NT2/D1 (cell line): ENCODE data around the gene ERN2.

Source experiments
- DNase-seq: peaks from one replicate; pipeline ENCODE4 v3.0.0-alpha.2; 2011; ENCODE audit warnings: low read depth, low spot score
- H3K27me3 ChIP-seq: 2 replicates; pipeline ENCODE4 v1.6.0; 2011; ENCODE audit warnings: mild to moderate bottlenecking; ENCODE audit not compliant: insufficient read length, insufficient read depth
- H3K36me3 ChIP-seq: 2 replicates; pipeline ENCODE4 v1.6.1; 2011; ENCODE audit warnings: mild to moderate bottlenecking, low read length, mixed read lengths; ENCODE audit not compliant: insufficient read depth, insufficient read length
- H3K4me1 ChIP-seq: 2 replicates; pipeline ENCODE4 v1.5.1; 2011; ENCODE audit not compliant: insufficient read depth, insufficient read length
- H3K4me3 ChIP-seq: 2 replicates; pipeline ENCODE4 v1.5.1; 2011; ENCODE audit warnings: low read depth; ENCODE audit not compliant: insufficient read length
- H3K9ac ChIP-seq: 2 replicates; pipeline ENCODE4 v1.6.0; 2011; ENCODE audit warnings: low read depth; ENCODE audit not compliant: insufficient read length
- H3K9me3 ChIP-seq: 2 replicates; pipeline ENCODE4 v1.5.1; 2011; ENCODE audit warnings: mild to moderate bottlenecking, low read length; ENCODE audit not compliant: insufficient read depth
- SUZ12 ChIP-seq: IDR thresholded peaks from 2 replicates; pipeline ENCODE4 v1.6.1; 2011; ENCODE audit not compliant: insufficient read length, insufficient read depth; ENCODE audit errors: extremely low read depth
- YY1 ChIP-seq: IDR thresholded peaks from 2 replicates; pipeline ENCODE4 v1.6.1; 2011; ENCODE audit not compliant: insufficient read length, insufficient read depth
- ZNF274 ChIP-seq: IDR thresholded peaks from 2 replicates; pipeline ENCODE4 v1.6.1; 2011; ENCODE audit warnings: mild to moderate bottlenecking, low read depth, low read length

ERN2 gene

GRCh38 chr16:23711785-23712184 is 1.2 kb downstream of the ERN2 start:
- Histone ChIP-seq H3K36me3 (no peaks in the 10 kb centered on the region), H3K9ac (no peak overlapping the region), H3K9me3 (peaks cover 18% of the 10 kb centered on the region), H3K4me3 (no peak overlapping the region), H3K4me1 (peaks cover 8% of the 10 kb centered on the region), H3K27me3 (peaks cover 41% of the 10 kb centered on the region)
- TF ChIP-seq SUZ12, result no peak
- DNase-seq, result no peak

GRCh38 chr16:23710504-23710903 is 2.5 kb downstream of the ERN2 start:
- peaks cover 8% of the 10 kb centered on the region for H3K4me1 ChIP-seq
- H3K4me3 ChIP-seq, result no peak overlapping the region
- H3K36me3 ChIP-seq, result no peaks in the 10 kb centered on the region
- TF ChIP-seq ZNF274 (no peak), YY1 (no peak), SUZ12 (no peak)
- no peak for DNase-seq
- H3K27me3 ChIP-seq, result peaks cover 41% of the 10 kb centered on the region
- H3K9ac ChIP-seq, result no peak overlapping the region
- H3K9me3 ChIP-seq, result peaks cover 18% of the 10 kb centered on the region

- Histone ChIP-seq H3K9ac (no peak overlapping the region), H3K36me3 (no peaks in the 10 kb centered on the region), H3K4me3 (no peak overlapping the region), H3K27me3 (peaks cover 41% of the 10 kb centered on the region), H3K4me1 (peaks cover 8% of the 10 kb centered on the region), H3K9me3 (peaks cover 18% of the 10 kb centered on the region)
- no peak for DNase-seq
- TF ChIP-seq SUZ12 (no peak), YY1 (no peak), ZNF274 (no peak)
These were observed 3.0 kb downstream of the ERN2 start for GRCh38 chr16:23710008-23710407.

- Histone ChIP-seq H3K4me1 (peaks cover 8% of the 10 kb centered on the region), H3K9ac (no peak overlapping the region), H3K9me3 (peaks cover 18% of the 10 kb centered on the region), H3K36me3 (no peaks in the 10 kb centered on the region), H3K4me3 (no peak overlapping the region), H3K27me3 (peaks cover 38% of the 10 kb centered on the region)
- TF ChIP-seq SUZ12 (no peak), ZNF274 (no peak), YY1 (no peak)
- DNase-seq, result no peak
These were observed 3.5 kb downstream of the ERN2 start for GRCh38 chr16:23709536-23709935.

GRCh38 chr16:23706439-23706838 is 6.6 kb downstream of the ERN2 start:
- no peak overlapping the region for H3K4me3 ChIP-seq
- H3K9ac ChIP-seq, result no peak overlapping the region
- H3K4me1 ChIP-seq, result peaks cover 5% of the 10 kb centered on the region
- H3K27me3 ChIP-seq, result peaks cover 7% of the 10 kb centered on the region
- DNase-seq, result no peak
- H3K36me3 ChIP-seq, result no peaks in the 10 kb centered on the region
- TF ChIP-seq ZNF274 (no peak), YY1 (no peak), SUZ12 (no peak)
- H3K9me3 ChIP-seq, result peaks cover 23% of the 10 kb centered on the region

DNA sequence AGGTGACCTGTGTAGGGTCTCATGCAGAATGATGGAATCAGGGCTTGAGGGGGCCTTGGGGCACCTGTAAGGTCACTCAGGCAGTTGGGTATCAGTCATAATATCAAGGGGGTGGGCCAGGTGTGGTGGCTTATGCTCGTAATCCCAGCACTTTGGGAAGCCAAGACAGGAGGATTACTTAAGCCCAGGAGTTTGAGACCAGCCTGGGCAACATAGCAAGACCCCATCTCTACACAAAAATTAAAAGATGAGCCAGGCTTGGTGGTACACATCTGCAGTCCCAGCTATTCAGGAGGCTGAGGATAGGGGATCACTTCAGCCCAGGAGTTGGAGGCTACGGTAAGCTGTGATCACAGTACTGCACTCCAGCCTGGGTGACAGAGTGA is 7.5 kb downstream of the ERN2 start:
- peaks cover 23% of the 10 kb centered on the region for H3K9me3 ChIP-seq
- H3K4me1 ChIP-seq, result peaks cover 12% of the 10 kb centered on the region
- TF ChIP-seq SUZ12 (no peak), ZNF274 (no peak), YY1 (no peak)
- no peak overlapping the region for H3K9ac ChIP-seq
- no peak for DNase-seq
- no peak overlapping the region for H3K4me3 ChIP-seq
- no peaks in the 10 kb centered on the region for H3K27me3 ChIP-seq
- H3K36me3 ChIP-seq, result no peaks in the 10 kb centered on the region

- Histone ChIP-seq H3K4me1 (peaks cover 14% of the 10 kb centered on the region), H3K4me3 (no peak overlapping the region), H3K9ac (no peak overlapping the region), H3K27me3 (no peaks in the 10 kb centered on the region), H3K36me3 (no peaks in the 10 kb centered on the region), H3K9me3 (peaks cover 19% of the 10 kb centered on the region)
- TF ChIP-seq ZNF274, result no peak
- no peak for TF ChIP-seq SUZ12
- TF ChIP-seq YY1, result no peak
- no peak for DNase-seq
These were observed 8.1 kb downstream of the ERN2 start for GRCh38 chr16:23704772-23705516.

DNA sequence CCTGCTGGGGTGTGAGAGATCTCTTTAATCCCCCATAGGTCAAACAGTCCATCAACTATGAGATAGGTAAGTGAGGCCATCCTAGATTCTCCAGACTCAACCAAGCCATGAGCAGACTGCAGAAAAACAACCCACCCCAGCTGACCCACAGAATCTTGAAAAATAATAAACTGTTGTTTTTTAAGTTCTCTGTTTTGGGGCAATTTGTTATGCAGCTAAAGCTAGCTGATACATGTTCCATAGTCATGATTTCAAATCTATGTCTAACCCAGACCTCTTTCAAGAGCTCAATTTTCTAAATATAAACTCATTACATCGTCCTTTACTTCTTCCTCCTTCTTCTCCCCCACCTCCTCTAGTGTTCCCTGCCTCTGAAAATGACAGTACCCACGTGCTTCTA is 10.1 kb downstream of the ERN2 start:
- TF ChIP-seq ZNF274 (no peak), SUZ12 (no peak), YY1 (no peak)
- no peak for DNase-seq

More for the DNA sequence above, 10.1 kb downstream of the ERN2 start:
- Histone ChIP-seq H3K9me3 (peaks cover 5% of the 10 kb centered on the region; the same call in 1 of the 2 replicates), H3K36me3 (peaks cover 4% of the 10 kb centered on the region), H3K4me3 (no peak overlapping the region), H3K27me3 (no peaks in the 10 kb centered on the region), H3K4me1 (peaks cover 14% of the 10 kb centered on the region), H3K9ac (no peak overlapping the region)
